ENCODE measurements around the gene OSBPL5.
A peak's percentile ranks its signal among the peaks of the same experiment; 100 is the strongest.

The OSBPL5 gene

GRCh38 chr11:3148255-3148989, 16.7 kb downstream of the OSBPL5 start:
- DNase-seq (ENCODE audit: low read depth): peak; percentile 24

GRCh38 chr11:3147626-3148025, 17.5 kb downstream of the OSBPL5 start:
- no peak for DNase-seq (ENCODE audit: low read depth)

GRCh38 chr11:3147257-3147619, 17.9 kb downstream of the OSBPL5 start:
- DNase-seq (ENCODE audit: low read depth): no peak

- DNase-seq (ENCODE audit: low read depth): peak; percentile 62
Observed at GRCh38 chr11:3146612-3147256, 18.4 kb downstream of the OSBPL5 start.

- DNase-seq (ENCODE audit: low read depth): no peak
Observed at GRCh38 chr11:3145206-3145520, 19.9 kb downstream of the OSBPL5 start.

- DNase-seq (ENCODE audit: low read depth): no peak
Observed at GRCh38 chr11:3144296-3145205, 20.6 kb downstream of the OSBPL5 start.

- DNase-seq (ENCODE audit: low read depth): no peak
Observed at GRCh38 chr11:3143136-3143880, 21.8 kb downstream of the OSBPL5 start.

GRCh38 chr11:3140291-3140603, 24.9 kb downstream of the OSBPL5 start:
- no peak for DNase-seq (ENCODE audit: low read depth)

- no peak for DNase-seq (ENCODE audit: low read depth)
Observed at GRCh38 chr11:3139481-3140290, 25.4 kb downstream of the OSBPL5 start.

- no peak for DNase-seq (ENCODE audit: low read depth)
Observed at GRCh38 chr11:3139086-3139440, 26.0 kb downstream of the OSBPL5 start.

GRCh38 chr11:3138178-3139085, 26.7 kb downstream of the OSBPL5 start:
- DNase-seq (ENCODE audit: low read depth): no peak

GRCh38 chr11:3137486-3138177, 27.5 kb downstream of the OSBPL5 start:
- no peak for DNase-seq (ENCODE audit: low read depth)

GRCh38 chr11:3136546-3137455, 28.3 kb downstream of the OSBPL5 start:
- no peak for DNase-seq (ENCODE audit: low read depth)

GRCh38 chr11:3135481-3136440, 29.3 kb downstream of the OSBPL5 start:
- DNase-seq (ENCODE audit: low read depth): no peak

GRCh38 chr11:3134651-3135480, 30.2 kb downstream of the OSBPL5 start:
- no peak for DNase-seq (ENCODE audit: low read depth)

GRCh38 chr11:3134218-3134621, 30.9 kb downstream of the OSBPL5 start:
- no peak for DNase-seq (ENCODE audit: low read depth)

Measured in amniotic epithelial cell (primary cell).